ENCODE results near the gene TAP1. TPM values are rescaled to one million over a fixed set of nuclear protein-coding genes. Genes with fewer than 3 reads are reported as not detected.

TAP1 gene
- 63.9 TPM for total RNA-seq
- long read RNA-seq, transcript TAP1-201 (11 exons, 2,959 nt) = major isoform, 139 of 167 reads
- long read RNA-seq, partial matches to known transcripts = 16 of 167 reads
- long read RNA-seq, other reads (novel, unspliced or antisense) = 9 of 167 reads

- Histone ChIP-seq H3K36me3 (peaks cover 59% of the 10 kb centered on the region), H3K4me1 (peaks cover 52% of the 10 kb centered on the region), H3K27ac (peak within 1 kb of the TSS; percentile 97), H3K27me3 (ENCODE audit: low read depth) (no peaks in the 10 kb centered on the region), H3K9me3 (no peaks in the 10 kb centered on the region), H3K4me3 (peak within 1 kb of the TSS; percentile 93)
- ATAC-seq (peak; percentile 96 to 97), DNase-seq (peak; percentile 97)
- intact Hi-C loops (cut with DNase I) = no loop called here
- TF ChIP-seq CTCF (IDR thresholded peaks at IDR 0.05) = peak; percentile 88
Observed at GRCh38 chr6:32853541-32854375, at the start of gene TAP1, which contains the start of gene PSMB9. Gene TAP1 (minus strand): TSS chr6:32853704. CDS start chr6:32853636, 68 bp downstream. Gene PSMB9 (plus strand): TSS chr6:32854192. CDS start chr6:32854230, 38 bp downstream.

- DNase-seq = no peak
- H3K36me3 ChIP-seq = no peaks in the 10 kb centered on the region
- H3K9me3 ChIP-seq = no peaks in the 10 kb centered on the region
- peak overlapping the region; percentile 87 for H3K4me3 ChIP-seq
- H3K4me1 ChIP-seq = peaks cover 22% of the 10 kb centered on the region
- no peak for TF ChIP-seq CTCF (IDR thresholded peaks at IDR 0.05)
- H3K27me3 ChIP-seq (ENCODE audit: low read depth) = no peaks in the 10 kb centered on the region
- H3K27ac ChIP-seq = peak overlapping the region; percentile 94
- intact Hi-C loops (cut with DNase I) = no loop called here
- ATAC-seq = peak; percentile 34 to 36
Observed at GRCh38 chr6:32895006-32895345, 41.5 kb upstream of the TAP1 start.

GRCh38 chr6:32894085-32895005 is 40.8 kb upstream of the TAP1 start:
- intact Hi-C loops (cut with DNase I) = no loop called here
- peak; percentile 94 for DNase-seq
- no peaks in the 10 kb centered on the region for H3K27me3 ChIP-seq (ENCODE audit: low read depth)

GRCh38 chr6:32890831-32891230 is 37.3 kb upstream of the TAP1 start:
- Histone ChIP-seq H3K9me3 (no peaks in the 10 kb centered on the region), H3K4me3 (no peak overlapping the region), H3K27me3 (ENCODE audit: low read depth) (no peaks in the 10 kb centered on the region), H3K27ac (no peak overlapping the region), H3K4me1 (peaks cover 20% of the 10 kb centered on the region), H3K36me3 (no peaks in the 10 kb centered on the region)
- intact Hi-C loops (cut with DNase I) = no loop called here
- no peak for ATAC-seq
- TF ChIP-seq CTCF (IDR thresholded peaks at IDR 0.05) = no peak
- no peak for DNase-seq

More at GRCh38 chr6:32894085-32895005, 40.8 kb upstream of the TAP1 start:
- Histone ChIP-seq H3K36me3 (no peaks in the 10 kb centered on the region), H3K4me3 (peak overlapping the region; percentile 87), H3K27ac (peak overlapping the region; percentile 94), H3K4me1 (peaks cover 22% of the 10 kb centered on the region), H3K9me3 (no peaks in the 10 kb centered on the region)
- TF ChIP-seq CTCF (IDR thresholded peaks at IDR 0.05) = no peak
- ATAC-seq = peak; percentile 100

GRCh38 chr6:32889533-32889932 is 36.0 kb upstream of the TAP1 start:
- no peak for DNase-seq
- ATAC-seq = no peak
- no peak for TF ChIP-seq CTCF (IDR thresholded peaks at IDR 0.05)
- Histone ChIP-seq H3K27me3 (ENCODE audit: low read depth) (no peaks in the 10 kb centered on the region), H3K36me3 (no peaks in the 10 kb centered on the region), H3K9me3 (no peaks in the 10 kb centered on the region), H3K4me1 (peaks cover 11% of the 10 kb centered on the region), H3K4me3 (no peak overlapping the region), H3K27ac (no peak overlapping the region)
- intact Hi-C loops (cut with DNase I) = loop anchor here (10.0 kb wide), 1 partner anchor 95 kb away; no protein-coding TSS in a partner anchor

All from lower lobe of right lung (tissue), 2 donors.